OCI-M1 (cell line): ENCODE data around the gene STAT5A.
A peak's percentile ranks its signal among the peaks of the same experiment; 100 is the strongest.
"Not testable (repeated sequence)": the region's sequence is repeated elsewhere in the genome, so short reads cannot be mapped to it uniquely, and the experiment has no call there.

Experiments
- DNase-seq: peaks from one replicate; lab custom pipeline; 2025; lab: John Stamatoyannopoulos, UW

STAT5A gene

GRCh38 chr17:42287977-42288802, at the start of gene STAT5A:
TSS of gene STAT5A (plus strand) at chr17:42288498. CDS start at chr17:42289412, 914 bp downstream.
- DNase-seq: peak; percentile 69

- DNase-seq: not testable (repeated sequence)
Measured at GRCh38 chr17:42239576-42239975, 48.7 kb upstream of the STAT5A start.

GRCh38 chr17:42240201-42240600, 48.1 kb upstream of the STAT5A start:
- DNase-seq: no peak

GRCh38 chr17:42240863-42241262, 47.4 kb upstream of the STAT5A start:
- DNase-seq: not testable (repeated sequence)

GRCh38 chr17:42241871-42242270, 46.4 kb upstream of the STAT5A start:
- no peak for DNase-seq

GRCh38 chr17:42243493-42243982, 44.8 kb upstream of the STAT5A start:
- DNase-seq: no peak

GRCh38 chr17:42244116-42244515, 44.2 kb upstream of the STAT5A start:
- not testable (repeated sequence) for DNase-seq

- DNase-seq: not testable (repeated sequence)
Measured at GRCh38 chr17:42245183-42245582, 43.1 kb upstream of the STAT5A start.

GRCh38 chr17:42246515-42246914, 41.8 kb upstream of the STAT5A start:
- DNase-seq: no peak

- DNase-seq: no peak
Measured at GRCh38 chr17:42247734-42248133, 40.6 kb upstream of the STAT5A start.

- DNase-seq: peak; percentile 93
Measured at GRCh38 chr17:42248351-42249179, 39.7 kb upstream of the STAT5A start.

- DNase-seq: no peak
Measured at GRCh38 chr17:42249681-42250446, 38.4 kb upstream of the STAT5A start.

- DNase-seq: peak; percentile 65
Measured at GRCh38 chr17:42251115-42251514, 37.2 kb upstream of the STAT5A start.

GRCh38 chr17:42252597-42253550, 35.4 kb upstream of the STAT5A start:
- DNase-seq: peak; percentile 50

GRCh38 chr17:42253578-42253977, 34.7 kb upstream of the STAT5A start:
- DNase-seq: no peak

- no peak for DNase-seq
Measured at GRCh38 chr17:42255445-42255844, 32.9 kb upstream of the STAT5A start.

GRCh38 chr17:42260318-42260717, 28.0 kb upstream of the STAT5A start:
- DNase-seq: no peak

GRCh38 chr17:42264366-42264765, 23.9 kb upstream of the STAT5A start:
- not testable (repeated sequence) for DNase-seq

- DNase-seq: no peak
Measured at GRCh38 chr17:42266462-42266861, 21.8 kb upstream of the STAT5A start.

GRCh38 chr17:42266918-42267766, 21.2 kb upstream of the STAT5A start:
- peak; percentile 92 for DNase-seq
